ENCODE results near the gene CAPN15.

DNA sequence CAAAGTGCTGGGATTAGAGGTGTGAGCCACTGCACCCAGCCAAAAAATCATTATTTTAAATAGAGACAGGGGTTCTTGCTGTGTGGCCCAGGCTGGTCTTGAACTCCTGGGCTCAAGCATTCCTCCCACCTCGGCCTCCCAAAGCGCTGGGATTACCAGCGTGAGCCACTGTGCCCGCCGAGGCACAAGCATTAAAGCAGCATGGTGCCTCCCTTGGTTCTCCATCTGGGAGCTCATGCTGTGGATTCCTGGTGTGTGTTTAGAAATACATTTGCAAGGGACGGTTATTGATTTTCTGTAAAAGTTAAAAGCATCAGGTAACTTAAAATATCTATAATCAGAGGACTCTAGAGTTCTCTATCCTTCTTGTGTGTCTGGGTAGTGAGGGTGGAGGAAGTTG lies 14.7 kb upstream of the CAPN15 start:
- TF ChIP-seq CTCF (IDR thresholded peaks at IDR 0.05 in 4 of 5, conservative IDR thresholded peaks at IDR 0.05 in 1 of 5) = no peak
- no peak for TF ChIP-seq POLR2A (IDR thresholded peaks at IDR 0.05)
